GM10847 (cell line): Measurements from ENCODE around the gene POC1A.

Experiments
- POLR2A ChIP-seq: IDR thresholded peaks from 2 replicates; pipeline ENCODE4 v1.6.1; 2011; ENCODE audit not compliant: insufficient read length; ENCODE audit errors: extremely low read depth

The POC1A gene

GRCh38 chr3:52091586-52092270 lies 62.5 kb downstream of the POC1A start:
- TF ChIP-seq POLR2A, result no peak

- no peak for TF ChIP-seq POLR2A
Measured at GRCh38 chr3:52090933-52091468, 63.2 kb downstream of the POC1A start.

DNA sequence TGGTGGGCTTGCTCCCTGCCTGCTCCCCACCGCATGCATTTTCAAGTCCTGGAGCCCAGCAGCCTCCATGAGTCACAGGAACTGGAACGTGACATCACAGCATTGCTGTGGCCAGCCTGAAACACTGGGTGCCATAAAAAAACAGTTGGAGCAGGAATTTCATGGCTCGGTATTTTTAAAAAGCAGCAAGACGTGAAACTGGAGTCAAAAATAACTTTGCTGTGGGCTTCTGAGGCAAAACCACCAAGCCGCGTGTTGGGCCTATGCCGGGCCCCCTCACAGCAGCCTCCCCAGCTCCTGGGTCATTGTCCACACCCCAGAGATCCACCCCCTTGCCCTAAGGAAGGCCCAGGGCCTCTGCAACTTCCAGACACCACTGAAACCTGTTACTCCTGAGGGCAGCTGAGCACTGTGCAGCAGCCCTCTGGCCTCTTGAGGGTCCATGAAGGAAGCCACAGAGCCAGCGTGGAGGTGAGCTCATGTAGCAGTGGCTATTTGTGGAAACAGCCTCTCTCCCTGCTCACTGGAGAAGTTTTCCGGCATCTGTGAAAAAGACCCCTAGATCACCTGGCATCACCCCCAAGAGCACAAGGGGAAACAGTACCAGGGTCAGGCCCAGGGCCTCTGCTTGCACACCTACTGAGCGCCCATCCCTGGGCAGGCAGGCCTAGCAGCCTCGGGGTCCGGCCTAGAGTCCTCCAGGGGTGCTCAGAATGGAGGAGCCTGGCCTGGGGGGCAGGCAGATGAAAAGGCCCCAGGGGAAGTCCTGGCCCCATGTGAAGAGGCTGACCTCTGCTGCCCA lies 63.9 kb downstream of the POC1A start:
- no peak for TF ChIP-seq POLR2A

DNA sequence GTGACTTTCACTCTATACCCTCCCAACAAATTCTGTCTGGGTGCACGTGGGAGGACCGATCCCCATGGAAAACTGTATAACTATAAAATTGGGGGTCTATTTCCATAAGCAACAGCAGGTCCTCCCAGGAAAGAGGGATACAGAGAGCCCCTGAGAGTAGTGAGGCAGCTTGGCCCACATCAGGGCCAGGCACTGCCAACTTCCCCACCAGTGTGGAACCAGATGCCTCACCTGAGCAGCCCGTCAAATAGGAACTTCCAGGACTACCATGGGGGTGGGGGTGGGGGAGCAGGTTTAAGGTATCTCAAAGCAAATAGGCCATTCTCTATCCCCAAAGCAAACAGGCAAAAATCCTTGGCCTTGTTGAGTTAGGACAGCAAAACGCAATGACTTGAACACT lies 64.5 kb downstream of the POC1A start:
- no peak for TF ChIP-seq POLR2A

DNA sequence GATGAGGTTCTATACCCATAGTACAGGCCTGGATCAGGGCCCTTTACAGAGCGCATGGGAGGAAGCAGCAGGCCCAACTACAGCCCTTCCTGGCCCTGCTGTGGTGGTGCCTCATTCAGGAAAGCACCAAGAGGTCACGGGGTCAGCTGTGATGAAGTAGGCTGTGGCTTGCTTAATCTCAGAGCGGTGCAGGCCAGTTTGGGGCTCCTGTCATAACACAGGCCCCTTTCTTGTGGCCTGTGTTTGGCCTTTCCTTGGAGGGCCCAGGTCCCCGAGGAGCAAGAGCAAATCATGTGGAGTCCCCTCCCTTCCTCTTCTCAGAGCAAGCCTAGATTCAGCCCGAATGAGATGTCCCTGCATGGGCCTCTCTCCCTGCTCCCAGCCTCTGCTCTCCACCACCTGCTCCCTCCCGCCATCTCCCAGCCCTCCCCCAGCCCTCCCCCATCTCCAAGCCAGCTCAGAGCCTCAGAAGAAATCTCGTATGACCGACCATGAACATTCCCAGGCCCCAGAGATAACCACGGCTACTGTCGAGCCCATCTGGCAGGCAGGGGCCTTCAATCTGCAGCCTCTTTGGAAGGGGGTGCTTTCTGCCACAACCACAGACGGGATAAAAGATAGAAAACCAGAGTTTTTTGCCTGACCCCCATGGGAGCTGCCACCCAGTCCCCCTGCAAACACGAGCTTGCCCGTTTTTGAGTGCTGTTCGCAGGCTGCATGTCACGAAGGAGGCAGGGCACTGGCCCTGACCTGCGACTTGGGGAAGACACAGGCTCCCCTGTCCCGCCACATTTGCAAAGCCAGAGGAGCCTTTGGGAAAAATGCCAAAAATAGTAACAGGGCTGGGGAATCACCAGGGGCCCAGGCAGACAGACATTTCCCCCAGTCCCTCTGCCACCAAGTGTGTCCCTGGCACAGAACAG lies 65.5 kb downstream of the POC1A start:
- TF ChIP-seq POLR2A, result no peak

DNA sequence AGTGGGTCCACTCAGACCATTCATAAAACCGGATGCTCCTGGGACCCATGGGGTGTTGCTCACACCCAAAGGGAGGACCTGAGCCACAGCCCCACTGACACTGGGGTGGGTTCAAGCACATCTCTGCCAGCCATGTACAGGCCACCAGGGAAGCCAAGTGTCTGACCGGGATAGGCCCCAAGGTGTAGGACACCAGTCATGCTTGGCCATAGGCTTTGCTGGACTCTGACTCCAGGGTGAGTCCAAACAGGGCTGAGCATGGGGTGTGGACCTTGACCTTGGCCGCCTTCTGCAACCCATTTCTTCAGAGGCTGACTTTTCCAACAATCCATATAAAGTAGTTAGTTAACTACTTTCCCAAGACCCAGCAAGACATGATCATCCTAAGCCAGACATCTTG lies 66.5 kb downstream of the POC1A start:
- TF ChIP-seq POLR2A, result no peak

DNA sequence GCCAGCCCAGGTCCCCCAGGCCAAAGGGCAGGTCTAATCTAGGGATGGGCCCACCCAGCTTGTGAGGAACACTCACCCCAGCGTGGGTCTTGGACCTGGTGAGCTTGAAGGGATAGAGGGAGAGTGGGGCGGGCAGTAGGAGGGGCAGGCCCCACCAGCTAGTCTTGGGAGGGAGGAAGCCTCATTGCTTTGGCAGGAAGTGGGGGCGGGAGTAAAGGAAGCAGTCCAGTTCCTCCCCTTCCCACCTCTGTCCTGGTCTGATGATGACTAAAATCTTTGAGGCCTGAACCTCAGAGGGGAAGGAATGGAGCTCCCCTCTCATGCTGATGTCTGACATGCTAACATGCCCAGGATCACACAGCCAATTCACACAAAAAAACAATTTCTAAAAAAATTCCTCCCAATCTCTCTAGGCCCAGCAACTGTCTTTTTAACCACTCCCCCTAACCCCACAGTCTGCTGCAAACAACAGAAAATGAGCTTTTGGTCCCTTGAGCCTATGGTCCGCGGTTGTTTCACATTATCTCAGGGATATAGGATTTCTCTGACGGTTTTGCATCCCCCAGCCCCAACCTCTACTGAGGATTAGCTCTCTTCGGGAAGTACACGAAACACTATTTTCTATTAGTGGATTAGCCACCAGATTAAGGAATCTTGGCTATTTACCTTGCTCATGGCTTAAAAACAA lies 67.1 kb downstream of the POC1A start:
- no peak for TF ChIP-seq POLR2A

DNA sequence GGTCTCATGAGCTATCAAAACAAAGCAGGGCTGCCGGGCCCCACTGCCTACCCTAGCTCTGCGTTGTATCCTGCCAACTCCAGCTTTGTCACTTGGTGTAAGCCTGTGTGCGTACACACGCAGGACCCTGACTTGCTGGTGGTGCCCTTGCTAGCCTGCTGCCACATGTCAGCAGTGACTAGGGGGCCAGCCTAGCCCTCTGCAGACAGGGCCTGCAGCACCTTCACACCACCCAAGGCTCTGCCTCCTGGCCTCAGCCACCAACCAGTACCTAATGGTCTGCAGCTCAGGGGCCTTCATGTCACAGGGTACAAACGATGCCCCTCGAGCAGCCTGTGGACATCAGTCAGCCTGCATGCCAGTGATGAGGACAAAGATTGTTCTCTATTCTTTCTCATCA lies 67.8 kb downstream of the POC1A start:
- no peak for TF ChIP-seq POLR2A

DNA sequence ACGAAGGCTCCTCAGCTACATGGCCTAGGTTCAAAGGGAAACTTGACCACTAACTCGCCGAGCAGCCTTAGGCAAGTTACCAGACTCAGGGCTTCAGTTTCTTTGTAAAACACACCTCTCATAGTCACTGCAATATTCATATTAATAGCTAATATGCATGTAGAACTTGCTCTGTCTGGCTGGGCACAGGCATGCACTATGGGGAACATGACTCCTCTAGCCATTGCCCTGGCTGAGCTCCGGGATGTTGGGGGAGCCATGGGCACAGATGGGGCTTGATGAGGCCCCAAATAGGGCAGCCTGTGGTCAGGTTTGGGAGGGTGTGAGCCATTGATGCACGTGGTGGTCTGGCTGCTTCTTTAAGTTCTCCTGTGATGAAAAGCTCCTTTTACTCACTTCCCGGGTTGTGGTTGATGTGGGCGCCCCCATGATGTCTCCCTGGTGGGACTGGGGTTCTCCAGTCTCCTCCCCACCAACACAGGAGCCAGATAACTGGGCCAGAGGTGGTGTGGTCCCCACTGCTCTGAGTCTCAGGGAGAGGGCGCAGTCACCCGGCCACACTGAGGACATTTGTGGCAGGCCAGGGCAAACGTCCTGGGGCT lies 68.4 kb downstream of the POC1A start:
- no peak for TF ChIP-seq POLR2A

DNA sequence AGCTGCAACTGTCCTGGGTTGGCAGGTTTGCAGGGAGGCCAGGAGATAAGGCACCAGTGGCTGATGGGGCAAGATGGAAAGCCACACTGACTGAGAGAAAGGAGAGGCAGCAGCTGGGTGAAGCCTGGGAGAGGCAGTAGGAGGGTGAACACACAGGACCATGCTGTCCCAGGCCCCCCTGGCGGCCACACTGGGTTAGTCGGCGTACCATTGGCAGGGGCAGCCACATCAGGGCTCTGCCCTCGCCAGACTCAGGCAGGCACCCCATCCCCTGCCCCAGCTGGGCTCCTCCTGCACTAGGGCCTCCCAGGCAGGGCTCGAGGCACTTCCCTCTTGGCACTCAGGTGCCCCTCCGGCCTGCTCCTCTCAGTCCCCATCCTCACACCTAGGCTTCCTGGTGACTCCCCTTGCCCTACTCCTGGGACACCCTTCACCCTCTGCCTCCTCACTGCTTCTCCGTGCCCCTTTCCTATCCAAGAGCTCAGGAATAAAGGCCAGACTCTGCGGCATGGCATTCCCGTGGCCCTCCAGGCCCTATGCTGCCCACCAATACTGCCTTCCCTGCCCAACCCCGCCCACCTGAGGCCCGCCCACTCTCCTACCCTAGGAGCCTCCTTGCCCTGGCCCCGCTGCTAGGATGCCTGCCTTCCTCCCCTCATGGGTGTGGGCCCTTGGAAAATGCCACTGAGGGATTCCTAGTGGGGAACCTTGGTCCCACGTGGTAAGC lies 69.1 kb downstream of the POC1A start:
- TF ChIP-seq POLR2A, result no peak

DNA sequence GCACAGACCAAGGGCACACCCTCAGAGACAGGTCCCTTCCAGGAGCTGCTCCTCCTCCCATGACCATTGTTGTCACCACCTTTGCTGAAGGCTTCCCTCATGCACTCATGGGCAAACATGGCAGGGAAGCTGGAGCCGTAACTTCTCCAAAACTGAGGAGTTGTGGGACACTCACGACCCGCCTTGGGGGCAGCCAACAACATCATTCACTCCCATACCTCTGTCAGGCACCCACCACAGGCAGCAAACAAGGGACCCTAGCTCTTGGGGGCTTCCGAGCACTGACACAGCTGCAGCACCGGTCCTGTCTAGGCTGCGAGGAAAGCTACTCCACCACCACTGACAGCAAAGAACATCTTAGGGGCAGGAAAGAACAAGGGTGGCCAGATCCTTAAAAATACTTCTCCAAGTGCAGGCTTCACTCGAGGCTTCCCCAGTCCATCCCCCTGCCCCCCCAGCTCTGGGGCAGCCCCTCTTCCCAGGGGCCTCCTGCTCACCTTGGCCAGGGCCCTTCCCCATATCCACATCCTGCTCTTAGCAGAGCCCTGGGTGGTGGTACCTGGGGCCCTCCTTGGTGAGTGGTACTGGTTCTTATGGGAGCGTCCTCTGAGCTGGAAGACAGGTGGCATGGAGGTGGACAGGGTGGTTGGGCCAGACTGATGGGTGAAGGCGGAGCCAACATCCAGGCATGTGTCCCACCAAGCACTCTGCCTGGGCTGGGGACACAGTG lies 69.8 kb downstream of the POC1A start:
- no peak for TF ChIP-seq POLR2A

DNA sequence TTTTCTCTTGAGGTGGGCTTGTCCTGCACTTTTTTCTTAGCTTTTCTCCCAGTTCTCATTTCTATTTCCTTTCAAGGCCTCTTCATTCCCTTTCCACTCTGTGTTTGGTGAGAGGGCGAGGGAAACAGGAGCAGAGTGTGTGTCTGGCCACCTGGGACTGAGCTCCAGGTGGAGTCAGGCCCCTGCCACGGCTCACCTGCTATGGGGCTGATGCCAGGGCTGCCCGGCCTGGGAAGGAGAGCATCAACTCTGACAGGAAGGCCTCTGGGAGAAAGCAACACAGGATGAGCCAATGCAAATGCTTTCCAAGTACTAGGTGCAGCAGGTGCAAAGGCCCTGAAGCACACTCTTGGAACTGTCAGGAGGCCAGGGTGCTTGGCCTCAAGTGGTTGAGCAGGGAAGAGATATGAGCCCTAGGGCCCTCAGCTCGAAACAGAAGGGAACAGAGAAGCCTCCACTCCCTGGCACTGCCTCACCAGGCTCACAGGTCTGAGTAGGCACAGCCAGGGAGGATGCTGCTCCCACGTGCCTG lies 70.6 kb downstream of the POC1A start:
- TF ChIP-seq POLR2A, result no peak

DNA sequence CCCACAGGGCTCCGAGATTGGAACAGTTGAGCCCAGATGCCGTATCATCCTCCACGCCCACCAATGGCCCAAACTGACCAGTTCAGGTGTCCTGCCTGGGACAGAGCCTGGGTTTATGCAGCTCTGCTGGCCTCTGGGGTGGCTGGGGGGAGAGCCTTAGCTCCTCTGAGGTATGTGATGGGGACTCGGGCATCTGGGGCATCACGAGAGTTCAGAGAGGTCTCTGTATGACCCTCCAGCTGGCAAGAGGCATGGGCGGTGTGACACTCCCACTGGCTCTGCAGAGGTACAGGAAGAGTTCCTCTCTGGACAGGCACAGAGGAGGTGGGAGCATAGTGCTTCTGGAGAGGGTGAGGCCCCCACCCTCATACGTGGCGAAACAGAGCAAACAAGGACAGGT lies 71.3 kb downstream of the POC1A start:
- no peak for TF ChIP-seq POLR2A
